SKM-1 (cell line): Measurements from ENCODE around the gene NTRK3.
A peak's percentile ranks its signal among the peaks of the same experiment; 100 is the strongest.

Experiments used
- DNase-seq: peaks from one replicate; lab custom pipeline; 2025; ENCODE audit not compliant: unreplicated experiment; lab: John Stamatoyannopoulos, UW

The NTRK3 gene

GRCh38 chr15:88258093-88258641 lies 1.6 kb upstream of the NTRK3 start:
- DNase-seq: no peak

GRCh38 chr15:88257311-88258092 lies 963 bp upstream of the NTRK3 start:
- no peak for DNase-seq

- no peak for DNase-seq
Measured at GRCh38 chr15:88255484-88256278, 858 bp downstream of the NTRK3 start.

GRCh38 chr15:88255087-88255483 lies 1.5 kb downstream of the NTRK3 start:
- DNase-seq: no peak

GRCh38 chr15:88252441-88252840 lies 4.1 kb downstream of the NTRK3 start:
- DNase-seq: no peak

GRCh38 chr15:88250826-88251225 lies 5.7 kb downstream of the NTRK3 start:
- no peak for DNase-seq

GRCh38 chr15:88249220-88249619 lies 7.3 kb downstream of the NTRK3 start:
- DNase-seq: no peak

- DNase-seq: no peak
Measured at GRCh38 chr15:88247914-88248313, 8.6 kb downstream of the NTRK3 start.

- DNase-seq: peak; percentile 57
Measured at GRCh38 chr15:88246666-88247446, 9.7 kb downstream of the NTRK3 start.

GRCh38 chr15:88246081-88246480 lies 10.5 kb downstream of the NTRK3 start:
- DNase-seq: no peak

GRCh38 chr15:88243895-88244787 lies 12.4 kb downstream of the NTRK3 start:
- no peak for DNase-seq

GRCh38 chr15:88242586-88243555 lies 13.7 kb downstream of the NTRK3 start:
- no peak for DNase-seq

- no peak for DNase-seq
Measured at GRCh38 chr15:88241461-88241860, 15.1 kb downstream of the NTRK3 start.

GRCh38 chr15:88241060-88241459 lies 15.5 kb downstream of the NTRK3 start:
- no peak for DNase-seq

GRCh38 chr15:88239594-88239993 lies 16.9 kb downstream of the NTRK3 start:
- no peak for DNase-seq

- no peak for DNase-seq
Measured at GRCh38 chr15:88238618-88239430, 17.7 kb downstream of the NTRK3 start.

GRCh38 chr15:88234711-88235110 lies 21.8 kb downstream of the NTRK3 start:
- no peak for DNase-seq

- DNase-seq: no peak
Measured at GRCh38 chr15:88233921-88234320, 22.6 kb downstream of the NTRK3 start.
